HG03354 (cell line): ENCODE measurements around the gene IGSF8.

Experiments used
- ATAC-seq: cut with Tn5 transposase; IDR thresholded peaks from one replicate; pipeline ENCODE4 v1.9.1; 2021; ENCODE audit warnings: mild to moderate bottlenecking; ENCODE audit not compliant: unreplicated experiment, poor library complexity, severe bottlenecking

Gene IGSF8, protein sequence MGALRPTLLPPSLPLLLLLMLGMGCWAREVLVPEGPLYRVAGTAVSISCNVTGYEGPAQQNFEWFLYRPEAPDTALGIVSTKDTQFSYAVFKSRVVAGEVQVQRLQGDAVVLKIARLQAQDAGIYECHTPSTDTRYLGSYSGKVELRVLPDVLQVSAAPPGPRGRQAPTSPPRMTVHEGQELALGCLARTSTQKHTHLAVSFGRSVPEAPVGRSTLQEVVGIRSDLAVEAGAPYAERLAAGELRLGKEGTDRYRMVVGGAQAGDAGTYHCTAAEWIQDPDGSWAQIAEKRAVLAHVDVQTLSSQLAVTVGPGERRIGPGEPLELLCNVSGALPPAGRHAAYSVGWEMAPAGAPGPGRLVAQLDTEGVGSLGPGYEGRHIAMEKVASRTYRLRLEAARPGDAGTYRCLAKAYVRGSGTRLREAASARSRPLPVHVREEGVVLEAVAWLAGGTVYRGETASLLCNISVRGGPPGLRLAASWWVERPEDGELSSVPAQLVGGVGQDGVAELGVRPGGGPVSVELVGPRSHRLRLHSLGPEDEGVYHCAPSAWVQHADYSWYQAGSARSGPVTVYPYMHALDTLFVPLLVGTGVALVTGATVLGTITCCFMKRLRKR

GRCh38 chr1:160097911-160098851 lies at the start of gene IGSF8:
Gene IGSF8 (minus strand): TSS chr1:160098619. CDS start chr1:160098472, 147 bp downstream.
- peak; percentile 54 for ATAC-seq

GRCh38 chr1:160148121-160148520 lies 49.7 kb upstream of the IGSF8 start:
- no peak for ATAC-seq

- no peak for ATAC-seq
Measured at GRCh38 chr1:160146107-160146506, 47.7 kb upstream of the IGSF8 start.

GRCh38 chr1:160144921-160145320 lies 46.5 kb upstream of the IGSF8 start:
- no peak for ATAC-seq

- no peak for ATAC-seq
Measured at GRCh38 chr1:160143695-160144094, 45.3 kb upstream of the IGSF8 start.

- no peak for ATAC-seq
Measured at GRCh38 chr1:160139840-160140239, 41.4 kb upstream of the IGSF8 start.

- ATAC-seq, result no peak
Measured at GRCh38 chr1:160137216-160137862, 38.9 kb upstream of the IGSF8 start.

DNA sequence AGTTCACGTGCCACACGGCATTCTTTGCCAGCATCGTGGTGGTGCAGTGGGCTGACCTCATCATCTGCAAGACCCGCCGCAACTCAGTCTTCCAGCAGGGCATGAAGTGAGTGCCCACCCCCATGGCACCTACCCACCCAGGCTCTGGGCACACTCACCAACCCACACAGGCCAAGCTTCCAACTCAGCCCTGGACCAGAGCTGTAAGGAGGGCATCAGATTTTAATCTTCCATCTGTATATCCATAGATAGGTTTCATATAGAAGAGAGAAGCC lies 38.4 kb upstream of the IGSF8 start:
- no peak for ATAC-seq

- no peak for ATAC-seq
Measured at GRCh38 chr1:160136121-160136925, 37.9 kb upstream of the IGSF8 start.

GRCh38 chr1:160134791-160135572 lies 36.6 kb upstream of the IGSF8 start:
- ATAC-seq, result no peak

DNA sequence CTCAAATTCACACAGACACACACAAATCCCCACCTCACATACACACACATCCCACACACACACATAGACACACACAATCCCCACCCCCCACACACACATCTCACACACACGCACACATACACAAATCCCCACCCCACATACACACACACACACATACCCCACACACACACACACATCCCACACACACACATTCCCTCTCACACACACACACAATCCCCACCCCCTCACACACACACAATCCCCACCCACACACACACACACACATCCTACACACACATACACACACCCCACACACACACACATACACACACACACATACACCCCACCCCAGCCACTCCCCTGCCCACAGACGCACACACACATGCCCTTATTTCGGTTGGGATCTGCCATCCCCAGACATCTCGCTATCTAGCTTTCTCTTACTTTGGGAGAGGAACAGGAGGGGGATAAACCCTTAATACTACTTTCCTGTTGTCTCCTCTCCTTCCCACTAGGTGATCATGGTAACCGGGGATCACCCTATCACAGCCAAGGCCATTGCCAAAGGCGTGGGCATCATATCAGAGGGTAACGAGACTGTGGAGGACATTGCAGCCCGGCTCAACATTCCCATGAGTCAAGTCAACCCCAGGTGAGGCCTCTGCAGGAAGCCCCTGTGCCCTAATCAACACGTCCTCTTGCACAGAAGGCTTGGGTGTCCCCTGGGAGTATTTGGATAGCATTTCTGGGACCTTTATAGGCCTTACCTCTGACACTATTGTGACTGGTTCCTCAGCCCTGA lies 35.8 kb upstream of the IGSF8 start:
- ATAC-seq, result no peak

DNA sequence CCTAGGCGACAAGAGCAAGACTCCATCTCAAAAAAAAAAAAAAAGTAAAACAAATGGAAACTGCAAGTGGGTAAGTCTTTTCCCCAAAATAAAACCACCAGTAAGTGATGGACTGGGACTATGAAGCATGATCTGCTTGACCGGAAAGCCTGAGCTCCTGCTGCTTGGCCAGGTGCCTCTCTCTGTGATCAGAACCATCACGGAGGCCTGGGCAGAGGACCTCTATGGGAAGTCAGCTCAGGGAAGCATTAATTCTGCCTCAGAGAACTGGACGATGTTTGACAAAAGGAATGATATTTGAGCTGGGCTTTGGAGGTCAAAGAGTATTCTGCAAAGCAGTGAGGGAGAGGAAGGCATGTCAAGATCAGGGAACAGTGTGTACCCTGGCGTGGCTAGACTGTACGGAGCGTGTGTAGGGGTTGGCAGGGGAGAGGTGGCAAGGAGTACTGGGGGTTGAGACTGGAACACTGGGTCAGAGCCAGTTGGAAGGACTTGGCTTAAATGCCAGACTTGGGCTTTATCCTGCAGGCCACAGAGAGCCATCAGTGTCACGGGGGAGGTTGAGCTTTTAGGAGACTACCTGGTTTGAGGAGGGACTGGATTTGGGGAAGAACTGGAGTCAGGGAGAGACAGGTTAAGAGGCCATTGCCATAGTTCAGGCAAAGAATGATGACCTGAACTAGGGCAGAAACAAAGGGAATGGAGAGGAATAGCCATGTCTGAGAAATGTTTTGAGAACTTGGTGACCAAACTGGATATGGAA lies 33.6 kb upstream of the IGSF8 start:
- ATAC-seq, result no peak

GRCh38 chr1:160130939-160131338 lies 32.5 kb upstream of the IGSF8 start:
- no peak for ATAC-seq

- ATAC-seq, result no peak
Measured at GRCh38 chr1:160130486-160130885, 32.1 kb upstream of the IGSF8 start.

GRCh38 chr1:160129966-160130365 lies 31.5 kb upstream of the IGSF8 start:
- no peak for ATAC-seq

DNA sequence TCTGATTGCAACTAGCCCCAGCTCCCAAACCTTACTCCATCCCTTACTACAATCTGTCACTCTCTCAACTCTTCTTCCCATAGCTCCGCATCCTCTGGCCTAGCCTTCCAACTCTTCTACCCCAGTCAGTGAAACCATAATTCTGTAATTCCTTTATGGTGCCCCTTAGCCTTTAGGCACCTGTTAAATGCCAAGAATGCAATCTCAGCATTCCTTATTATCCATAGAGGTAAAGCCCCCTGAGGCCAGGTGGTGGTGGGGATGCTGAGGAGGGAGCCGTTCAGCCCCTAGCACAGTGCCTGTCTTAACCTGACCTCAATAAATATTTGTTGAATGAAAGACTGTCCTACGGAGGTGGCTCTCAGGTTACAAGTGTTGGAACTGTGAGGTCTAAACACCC lies 31.1 kb upstream of the IGSF8 start:
- no peak for ATAC-seq

GRCh38 chr1:160129046-160129445 lies 30.6 kb upstream of the IGSF8 start:
- ATAC-seq, result no peak
